Stimulated activated CD4-positive, alpha-beta T cell treated with anti-CD3 and anti-CD28 coated beads, Interleukin-4, amount 100 ng/mL, for 24 hours (primary cell): ENCODE measurements around the gene ARMC2.
"Not testable (repeated sequence)": the region's sequence is repeated elsewhere in the genome, so short reads cannot be mapped to it uniquely, and the experiment has no call there.

Source experiments
- DNase-seq: peaks from one replicate; pipeline ENCODE4 v3.0.0-alpha.2; 2020

Gene ARMC2

DNA sequence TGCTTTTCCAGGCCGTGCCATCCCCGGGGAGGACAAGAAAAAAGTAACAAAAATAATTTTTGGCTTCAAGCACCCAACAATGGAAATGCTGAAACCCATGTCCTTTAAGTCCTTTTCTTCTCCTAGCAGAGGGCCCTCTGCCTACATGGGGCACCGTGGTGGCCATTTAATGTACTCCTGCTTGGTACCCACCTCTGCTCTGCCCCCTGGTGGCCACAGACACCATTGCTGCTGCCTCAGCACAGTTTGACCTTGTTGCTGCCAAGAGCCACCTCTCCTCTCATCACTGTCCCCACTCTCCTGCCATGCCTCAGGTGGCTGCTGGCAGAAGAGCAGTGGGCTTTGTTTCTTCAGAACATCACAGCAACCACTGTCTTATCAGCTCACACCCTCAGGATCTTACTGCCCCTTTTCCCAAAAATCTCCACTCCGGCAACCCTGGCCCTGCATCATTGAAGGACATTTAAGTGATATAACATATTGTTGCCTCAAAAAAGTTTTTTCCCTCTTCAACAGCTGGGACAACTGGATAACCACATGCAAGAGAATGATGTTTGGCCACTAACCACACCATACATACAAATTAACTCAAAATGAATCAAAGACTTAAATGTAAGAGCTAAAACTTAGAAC, 12.9 kb upstream of the ARMC2 start:
- peak; percentile 88 for DNase-seq

- no peak for DNase-seq
These were observed 12.2 kb upstream of the ARMC2 start for GRCh38 chr6:108836061-108836460.

- no peak for DNase-seq
These were observed 10.8 kb upstream of the ARMC2 start for GRCh38 chr6:108837236-108837971.

DNA sequence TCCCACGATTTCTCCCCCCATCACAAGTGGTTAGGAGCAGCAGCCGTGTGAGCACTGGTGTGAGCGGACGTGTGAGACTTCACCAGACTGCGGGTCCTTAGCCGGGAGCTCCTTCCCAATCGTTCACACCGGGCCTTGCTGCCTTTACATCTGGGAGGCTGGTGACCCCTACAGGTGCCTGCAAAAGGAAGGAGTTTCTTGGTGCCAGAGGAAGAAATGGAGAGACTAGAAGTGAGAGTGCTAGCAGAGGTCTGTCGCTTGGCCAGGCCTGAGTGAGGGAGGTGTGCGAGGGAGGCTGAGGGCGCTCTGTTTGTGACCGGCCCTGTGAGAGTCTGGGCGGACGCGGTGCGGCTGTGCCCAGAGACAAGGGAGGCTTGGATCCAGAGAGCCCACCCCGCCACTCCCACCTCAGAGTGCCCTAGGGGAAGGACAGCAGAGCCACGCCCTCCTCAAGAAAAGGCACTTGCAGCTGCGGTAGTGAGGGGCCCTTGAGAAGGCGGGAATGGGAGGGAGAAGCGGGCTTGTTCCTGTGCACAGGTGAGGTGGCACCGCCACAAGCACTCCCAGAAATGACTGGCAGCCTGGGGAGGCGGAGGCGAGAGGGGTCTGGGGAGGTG, 10.0 kb upstream of the ARMC2 start:
- no peak for DNase-seq

- DNase-seq = no peak
These were observed 9.1 kb upstream of the ARMC2 start for GRCh38 chr6:108839083-108839642.

DNA sequence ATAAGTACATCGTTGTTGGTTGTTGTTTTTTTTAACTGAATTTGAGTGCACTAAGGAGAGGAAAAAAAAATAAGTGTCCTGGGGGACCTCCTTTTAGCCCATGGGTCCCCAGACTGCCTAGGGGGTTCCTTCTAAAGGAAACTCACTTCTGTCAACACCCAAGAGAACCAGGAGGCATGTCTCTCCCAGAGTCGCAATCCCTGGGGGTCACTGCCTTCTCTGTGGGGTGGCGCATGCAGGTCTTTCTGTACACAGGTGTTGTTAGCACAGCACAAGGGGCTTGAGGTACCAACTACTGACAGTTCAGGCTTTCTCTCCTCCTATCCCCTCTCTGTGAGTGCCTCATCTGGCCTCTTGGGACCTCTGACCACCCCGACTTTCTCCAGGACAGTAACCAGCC, 7.3 kb upstream of the ARMC2 start:
- DNase-seq = no peak

GRCh38 chr6:108841377-108841855, 6.8 kb upstream of the ARMC2 start:
- DNase-seq = no peak

GRCh38 chr6:108844135-108844534, 4.1 kb upstream of the ARMC2 start:
- no peak for DNase-seq

DNA sequence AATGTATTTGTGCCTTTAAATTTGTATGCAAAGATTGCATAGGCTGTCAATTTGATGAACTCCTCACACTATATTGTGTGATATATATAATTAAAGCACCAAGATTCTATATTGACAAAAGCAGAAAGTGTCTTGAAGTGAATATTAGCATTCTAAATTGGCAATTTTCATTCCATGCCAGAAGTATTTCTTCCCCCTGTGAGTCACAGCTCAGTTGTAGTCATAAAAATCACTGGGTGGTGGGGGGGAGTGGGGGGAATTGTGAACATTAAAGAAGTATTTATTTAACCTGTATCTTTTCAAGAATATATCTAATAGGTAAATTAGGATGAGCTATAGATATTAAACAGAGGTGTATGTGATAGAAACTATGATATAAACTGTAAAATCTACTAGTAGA, 3.1 kb upstream of the ARMC2 start:
- DNase-seq = no peak

GRCh38 chr6:108846101-108846500, 2.1 kb upstream of the ARMC2 start:
- DNase-seq = no peak

DNA sequence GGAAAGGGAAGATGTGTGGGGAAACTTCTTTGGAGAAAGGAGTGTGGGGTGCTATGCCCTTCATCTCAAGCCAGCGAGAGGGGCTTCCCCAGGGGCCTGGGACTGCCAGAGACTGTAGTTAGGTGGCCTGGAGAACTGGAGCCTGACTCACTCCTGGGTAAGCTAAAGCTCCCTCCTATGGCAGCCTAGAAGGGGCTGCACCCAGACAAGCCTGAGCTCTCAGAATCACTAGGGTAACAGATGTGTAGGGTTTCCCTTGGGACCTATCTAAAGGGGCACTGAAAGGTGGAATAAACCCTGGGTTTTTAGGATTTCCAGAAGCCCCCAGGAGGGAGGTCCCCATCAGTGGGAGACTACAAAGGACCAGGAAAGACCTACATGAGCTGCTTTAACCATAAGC, 1.6 kb upstream of the ARMC2 start:
- DNase-seq = no peak

- no peak for DNase-seq
These were observed 495 bp upstream of the ARMC2 start for GRCh38 chr6:108847738-108848115.

- DNase-seq = no peak
These were observed 2.6 kb downstream of the ARMC2 start for GRCh38 chr6:108850669-108851465.

GRCh38 chr6:108851756-108852155, 3.5 kb downstream of the ARMC2 start:
- DNase-seq = no peak

GRCh38 chr6:108853077-108853476, 4.9 kb downstream of the ARMC2 start:
- no peak for DNase-seq

DNA sequence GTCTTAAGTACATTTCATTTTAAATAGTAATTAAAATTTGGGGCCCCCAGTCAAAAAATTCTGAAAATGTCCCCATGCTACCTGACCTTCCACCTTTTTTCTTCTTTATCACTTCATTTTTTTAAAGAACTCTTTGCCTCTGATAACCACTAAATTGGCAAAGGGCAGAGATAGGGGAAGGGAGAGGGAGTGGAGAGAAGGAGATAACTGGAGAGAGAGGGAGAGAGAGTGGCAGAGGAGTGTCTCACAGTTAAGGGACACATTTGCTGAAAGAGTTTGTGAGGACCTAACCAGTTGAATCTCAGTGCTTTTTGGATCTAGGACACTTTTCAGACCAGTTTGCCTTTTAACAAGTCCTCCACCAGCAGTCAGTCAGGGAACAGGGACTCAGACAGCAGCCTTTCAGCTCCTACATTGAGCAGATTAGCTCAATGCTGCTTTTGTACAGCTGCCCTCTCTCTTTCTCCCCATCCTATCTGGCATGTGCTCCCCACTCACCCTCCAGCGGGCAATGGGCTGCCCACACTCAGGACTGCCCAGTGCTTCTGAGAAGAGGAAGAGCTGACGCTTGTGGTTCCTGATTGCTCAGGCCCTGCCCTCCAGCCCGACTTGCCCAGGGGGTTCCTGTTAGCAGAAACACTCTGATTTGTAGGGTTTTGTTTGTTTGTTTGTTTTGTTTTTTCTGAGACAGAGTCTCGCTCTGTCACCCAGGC, 14.4 kb downstream of the ARMC2 start:
- DNase-seq = no peak

- not testable (repeated sequence) for DNase-seq
These were observed 17.6 kb downstream of the ARMC2 start for GRCh38 chr6:108865751-108866286.

DNA sequence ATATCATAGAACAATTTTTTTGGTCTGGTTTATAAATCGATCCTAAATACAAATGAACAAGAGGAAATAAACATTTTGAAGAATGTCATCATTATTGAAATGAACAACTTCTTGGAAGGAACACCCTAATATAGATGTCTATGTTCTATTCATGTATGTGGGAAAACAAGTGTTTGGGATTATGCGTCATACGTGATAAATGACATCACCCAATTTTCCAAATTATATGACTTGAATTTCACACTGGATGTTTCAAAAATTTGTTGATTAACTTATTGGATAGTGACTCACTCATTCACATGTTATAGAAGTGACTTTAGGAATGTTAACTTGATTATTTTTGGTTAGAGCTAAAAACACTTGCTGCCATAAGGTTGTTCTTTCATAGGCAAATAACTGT, 18.6 kb downstream of the ARMC2 start:
- DNase-seq = no peak

- no peak for DNase-seq
These were observed 20.4 kb downstream of the ARMC2 start for GRCh38 chr6:108868647-108869046.

- no peak for DNase-seq
These were observed 21.7 kb downstream of the ARMC2 start for GRCh38 chr6:108869876-108870275.

GRCh38 chr6:108870357-108870756, 22.1 kb downstream of the ARMC2 start:
- no peak for DNase-seq

- no peak for DNase-seq
These were observed 23.9 kb downstream of the ARMC2 start for GRCh38 chr6:108872141-108872557.
